HepG2 (cell line): ENCODE measurements around the gene TMEM253. TPM values are rescaled to one million over a fixed set of nuclear protein-coding genes. Genes with fewer than 3 reads are reported as not detected.

Source experiments
- AFF4 ChIP-seq: sonication (generic); formaldehyde crosslinking; IDR thresholded peaks from 2 replicates; pipeline ENCODE4 v1.4.0; 2020; ENCODE audit warnings: missing genetic modification reagents
- ARNT2 ChIP-seq: sonication (generic); formaldehyde crosslinking; IDR thresholded peaks from 2 replicates; pipeline ENCODE4 v1.8.0; 2022; ENCODE audit warnings: mild to moderate bottlenecking, low read depth, missing genetic modification reagents, moderate library complexity
- BRF2 ChIP-seq: sonication (generic); formaldehyde crosslinking; IDR thresholded peaks from 2 replicates; pipeline ENCODE4 v1.8.1; 2022; ENCODE audit warnings: mild to moderate bottlenecking, missing genetic modification reagents
- CEBPG ChIP-seq: IDR thresholded peaks from 2 replicates; pipeline ENCODE4 v1.6.1; 2016
- FIP1L1 ChIP-seq: fragments of 200-400 bp; formaldehyde crosslinking; IDR thresholded peaks from 2 replicates; pipeline ENCODE4 v1.6.1; 2018; ENCODE audit warnings: low read depth, mild to moderate bottlenecking, low read length, moderate library complexity, borderline replicate concordance; ENCODE audit not compliant: insufficient read depth
- GPN1 ChIP-seq: sonication (generic); formaldehyde crosslinking; IDR thresholded peaks from 2 replicates; pipeline ENCODE4 v1.5.1; 2020; ENCODE audit warnings: missing genetic modification reagents, borderline replicate concordance
- HOXA5 ChIP-seq: sonication (generic); formaldehyde crosslinking; IDR thresholded peaks from 2 replicates; pipeline ENCODE4 v1.4.0; 2020; ENCODE audit warnings: missing genetic modification reagents
- IRF9 ChIP-seq: sonication (generic); formaldehyde crosslinking; IDR thresholded peaks from 2 replicates; pipeline ENCODE4 v1.8.0; 2022; ENCODE audit warnings: missing genetic modification reagents, mild to moderate bottlenecking, borderline replicate concordance
- MAZ ChIP-seq, 2 experiments: sonication (generic) in 1 of 2; formaldehyde crosslinking in 1 of 2; IDR thresholded peaks; 2 replicates each; pipeline versions ENCODE4 v1.5.0 to v1.6.1; 2012 to 2020; ENCODE audit warnings: low read depth in 2 of 2, mild to moderate bottlenecking in 2 of 2, borderline replicate concordance in 1 of 2, improper control_type of control experiment in 1 of 2, low read length in 1 of 2, missing genetic modification reagents in 1 of 2, moderate library complexity in 1 of 2
- RFX1 ChIP-seq: fragments of 450-650 bp; IDR thresholded peaks from 2 replicates; pipeline ENCODE4 v1.6.1; 2017
- SALL1 ChIP-seq: sonication (generic); formaldehyde crosslinking; IDR thresholded peaks from 2 replicates; pipeline ENCODE4 v1.8.0; 2022; ENCODE audit warnings: mild to moderate bottlenecking, missing genetic modification reagents
- ZFAT ChIP-seq: sonication (generic); formaldehyde crosslinking; conservative IDR thresholded peaks from 2 replicates; pipeline ENCODE4 v1.8.1; 2023; ENCODE audit warnings: missing genetic modification reagents, inconsistent platforms
- ZFP91 ChIP-seq: sonication (generic); formaldehyde crosslinking; IDR thresholded peaks from 2 replicates; pipeline ENCODE4 v1.9.0; 2022; ENCODE audit warnings: missing genetic modification reagents, mild to moderate bottlenecking, borderline replicate concordance
- ZKSCAN1 ChIP-seq: fragments of 150-350 bp; IDR thresholded peaks from 2 replicates; pipeline ENCODE4 v1.6.1; 2014; ENCODE audit warnings: low read length
- ZNF136 ChIP-seq: sonication (generic); formaldehyde crosslinking; IDR thresholded peaks from 2 replicates; pipeline ENCODE4 v1.8.1; 2022; ENCODE audit warnings: low read depth, mild to moderate bottlenecking, moderate library complexity, missing genetic modification reagents
- ZNF160 ChIP-seq: sonication (generic); formaldehyde crosslinking; IDR thresholded peaks from 2 replicates; pipeline ENCODE4 v1.8.0; 2022; ENCODE audit warnings: mild to moderate bottlenecking, inconsistent platforms, missing genetic modification reagents
- ZNF234 ChIP-seq: sonication (generic); formaldehyde crosslinking; conservative IDR thresholded peaks from 2 replicates; pipeline ENCODE4 v1.5.1; 2020; ENCODE audit warnings: mild to moderate bottlenecking, missing genetic modification reagents
- ZNF337 ChIP-seq: sonication (generic); formaldehyde crosslinking; IDR thresholded peaks from 2 replicates; pipeline ENCODE4 v1.5.1; 2020; ENCODE audit warnings: missing genetic modification reagents, low read depth, mild to moderate bottlenecking, borderline replicate concordance
- ZNF451 ChIP-seq: sonication (generic); formaldehyde crosslinking; IDR thresholded peaks from 2 replicates; pipeline ENCODE4 v1.5.0; 2020; ENCODE audit warnings: mild to moderate bottlenecking, missing genetic modification reagents
- ZNF660 ChIP-seq: sonication (generic); formaldehyde crosslinking; IDR thresholded peaks from 2 replicates; pipeline ENCODE4 v1.5.1; 2020; ENCODE audit warnings: mild to moderate bottlenecking, low read depth, missing genetic modification reagents, borderline replicate concordance
- ZNF883 ChIP-seq: sonication (generic); formaldehyde crosslinking; IDR thresholded peaks from 2 replicates; pipeline ENCODE4 v1.5.1; 2020; ENCODE audit warnings: mild to moderate bottlenecking, missing genetic modification reagents; ENCODE audit errors: not compliant biosample characterization
- polyA plus RNA-seq, 8 experiments: library from polyadenylated mRNA; depleted of rRNA in 3 of 8; stranded (reverse) in 7 of 8; unstranded in 1 of 8; fragments of >200 nt; fragmentation: Illumina TruSeq in 4 of 8; extraction: Trizol in 4 of 8; gene quantifications; 2 replicates each; pipeline versions ENCODE4 v1.2.1 to v1.2.3, GENCODE V29; 2011 to 2016; ENCODE audit warnings: low read depth in 4 of 8, missing spikeins in 1 of 8, mixed read lengths in 1 of 8; ENCODE audit not compliant: insufficient read depth in 1 of 8
- total RNA-seq, 5 experiments: library from RNA; depleted of rRNA; stranded (reverse); fragments of >200 nt; fragmentation: Illumina TruSeq; extraction: Trizol; gene quantifications; 2 replicates each; pipeline ENCODE4 v1.2.3, GENCODE V29; 2016; ENCODE audit warnings: low read depth in 1 of 5

TMEM253 gene
- total and polyA plus RNA-seq, 2 of the 13 experiments (the other 11 are each of a cell fraction or from before 2014, with no cell fraction given), result 0.29 to 0.45 TPM

- 0 out of 2 replicates have a peak, but pooled peaks have one; percentile 50 for TF ChIP-seq ZFAT (CRISPR knock-in tag)
- peak; percentile 61 for TF ChIP-seq CEBPG (CRISPR knock-in tag)
- no peak for TF ChIP-seq FIP1L1
- no peak for TF ChIP-seq RFX1
- peak; percentile 59; the same call in 1 of the 2 replicates for TF ChIP-seq BRF2 (CRISPR knock-in tag)
- TF ChIP-seq GPN1 (CRISPR knock-in tag), result no peak
- TF ChIP-seq ZKSCAN1, result no peak
- TF ChIP-seq MAZ (IDR thresholded peaks at IDR 0.05; ENCODE audit: borderline replicate concordance, low read depth, low read length), result peak; percentile 81
- TF ChIP-seq MAZ (CRISPR knock-in tag; IDR thresholded peaks at IDR 0.05; ENCODE audit: low read depth), result peak; percentile 73; the same call in 1 of the 2 replicates
- TF ChIP-seq ZNF660 (CRISPR knock-in tag), result no peak
- peak; percentile 55 for TF ChIP-seq ZNF883
- TF ChIP-seq ZFP91 (CRISPR knock-in tag), result peak; percentile 48; the same call in 1 of the 2 replicates
- TF ChIP-seq ZNF337 (CRISPR knock-in tag), result no peak
- TF ChIP-seq IRF9 (CRISPR knock-in tag), result no peak
- 0 out of 2 replicates have a peak, but pooled peaks have one; percentile 24 for TF ChIP-seq ARNT2 (CRISPR knock-in tag)
- peak; percentile 96 for TF ChIP-seq SALL1 (CRISPR knock-in tag)
- TF ChIP-seq ZNF234 (CRISPR knock-in tag), result no peak
- TF ChIP-seq AFF4 (CRISPR knock-in tag), result no peak; the same call in 1 of the 2 replicates
- TF ChIP-seq ZNF451 (CRISPR knock-in tag), result no peak
- peak; percentile 70 for TF ChIP-seq HOXA5
- peak; percentile 94 for TF ChIP-seq ZNF136 (CRISPR knock-in tag)
- TF ChIP-seq ZNF160, result no peak; the same call in none of the 2 replicates
Observed at GRCh38 chr14:21055432-21056117, 45.3 kb upstream of the TMEM253 start (continued).
